Psoas muscle (tissue), 8 donors: ENCODE measurements around the gene KIR3DL2. TPM values are rescaled to one million over a fixed set of nuclear protein-coding genes. Genes with fewer than 3 reads are reported as not detected.
"Not testable (repeated sequence)": the region's sequence is repeated elsewhere in the genome, so short reads cannot be mapped to it uniquely, and the experiment has no call there.

Experiments
- ATAC-seq, 4 donors: fragments of 200-7000 bp; cut with Tn5 transposase; one replicate each; pipeline ENCODE4 v1.9.1; 2020; ENCODE audit warnings: moderate library complexity in 3 of 4, mild to moderate bottlenecking in 2 of 4
- DNase-seq, 2 donors: peaks; one replicate each; pipeline ENCODE4 v3.0.0-alpha.2; 2020
- H3K27ac ChIP-seq: fragments of 200-600 bp; one replicate; pipeline ENCODE4 v1.8.0; 2022
- H3K27me3 ChIP-seq, 3 donors: fragments of 200-600 bp in 1 of 3; one replicate each; pipeline versions ENCODE4 v1.6.1 to v1.8.0; 2013 to 2022; ENCODE audit warnings: low read length in 2 of 3, mild to moderate bottlenecking in 2 of 3, moderate library complexity in 1 of 3; ENCODE audit not compliant: insufficient read depth in 3 of 3
- H3K36me3 ChIP-seq, 2 donors: fragments of 200-600 bp in 1 of 2; one replicate each; pipeline versions ENCODE4 v1.6.1 to v1.8.0; 2013 to 2022; ENCODE audit warnings: low read depth in 1 of 2, mild to moderate bottlenecking in 1 of 2, moderate library complexity in 1 of 2; ENCODE audit not compliant: insufficient read depth in 1 of 2
- H3K4me1 ChIP-seq: fragments of 200-600 bp; one replicate; pipeline ENCODE4 v1.8.0; 2022
- H3K4me3 ChIP-seq: fragments of 200-600 bp; one replicate; pipeline ENCODE4 v1.8.0; 2022; ENCODE audit warnings: mild to moderate bottlenecking
- H3K9me3 ChIP-seq: fragments of 200-600 bp; one replicate; pipeline ENCODE4 v1.8.0; 2022
- CTCF ChIP-seq: fragments of 200-600 bp; IDR thresholded peaks from one replicate; pipeline ENCODE4 v1.8.0; 2022; ENCODE audit warnings: antibody characterized with exemption
- WGBS, 3 donors: extraction: QIAGEN DNeasy Blood & Tissue Kit; methylation state at CpG; one replicate each; pipeline versions ENCODE4 v1.1.6 to v1.1.7; 2013; 5-methylcytosine and 5-hydroxymethylcytosine counted together
- intact Hi-C, 2 donors: fragments of 100-400 bp; cut with DNase I; formaldehyde crosslinking; loops; one replicate each; pipeline versions ENCODE4 v1.11.0 to v1.14.2; 2022
- polyA plus RNA-seq, 3 donors: library from polyadenylated mRNA; stranded (reverse); fragments of 200-250 nt; gene quantifications; one replicate each; pipeline ENCODE4 v1.2.3, GENCODE V29; 2013
- total RNA-seq, 4 donors: library from RNA; stranded (reverse); fragmentation: NEBNext Ultra II Directional in 2 of 4; extraction: Animal tissue kit (Norgen Biotek cat#: 25700) in 2 of 4; gene quantifications; one replicate each; pipeline versions ENCODE4 v1.2.1 to v1.2.4, GENCODE V29; 2021 to 2023
- donor health status: healthy with polysubstance abuse.
- donor health status: DM: no; HTN: no; CAD: no; lungs with moderate emphysema.
- donor health status: Bipolar disorder and iron deficiency.
- donor health status: healthy.
- donor health status: DM: yes; HTN: yes; CAD: no.
- donor health status: DM: no; HTN: no; CAD: no.
- donor health status: DM: no; HTN: no; CAD: no.
- donor health status: DM: yes; HTN: yes; CAD: no.

The KIR3DL2 gene
- total and polyA plus RNA-seq, 7 donors: 0.03 TPM; not detected in 6

DNA sequence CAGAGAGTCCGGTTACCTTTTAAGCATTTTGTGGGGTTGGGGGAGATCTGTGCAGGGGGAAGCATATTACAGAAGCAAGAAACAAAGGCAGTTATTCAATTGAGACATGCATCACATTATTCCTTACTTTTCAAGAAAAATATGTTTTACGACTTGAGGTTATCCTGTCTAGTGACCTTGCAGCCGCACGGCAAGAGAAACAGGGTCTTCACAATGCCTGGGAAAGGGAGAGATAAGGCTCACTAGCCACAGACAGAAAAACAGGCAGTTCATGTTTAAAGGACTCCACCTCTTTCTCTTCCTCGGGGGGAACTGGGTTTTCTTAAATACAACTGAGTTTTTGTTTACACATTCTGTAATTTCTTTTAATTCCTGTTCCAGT, 55.2 kb downstream of the KIR3DL2 start:
- TF ChIP-seq CTCF: no peak
- no peak for ATAC-seq
- Histone ChIP-seq H3K4me1 (no peaks in the 10 kb centered on the region), H3K4me3 (no peak overlapping the region), H3K36me3 (no peaks in the 10 kb centered on the region), H3K27ac (no peak overlapping the region), H3K27me3 (no peaks in the 10 kb centered on the region), H3K9me3 (no peaks in the 10 kb centered on the region)
- no peak for DNase-seq
- intact Hi-C loops: no loop called here
- 30 to 65% (median 49%) methylated on average over 5 of the region's 5 CpGs for WGBS, 3 donors

DNA sequence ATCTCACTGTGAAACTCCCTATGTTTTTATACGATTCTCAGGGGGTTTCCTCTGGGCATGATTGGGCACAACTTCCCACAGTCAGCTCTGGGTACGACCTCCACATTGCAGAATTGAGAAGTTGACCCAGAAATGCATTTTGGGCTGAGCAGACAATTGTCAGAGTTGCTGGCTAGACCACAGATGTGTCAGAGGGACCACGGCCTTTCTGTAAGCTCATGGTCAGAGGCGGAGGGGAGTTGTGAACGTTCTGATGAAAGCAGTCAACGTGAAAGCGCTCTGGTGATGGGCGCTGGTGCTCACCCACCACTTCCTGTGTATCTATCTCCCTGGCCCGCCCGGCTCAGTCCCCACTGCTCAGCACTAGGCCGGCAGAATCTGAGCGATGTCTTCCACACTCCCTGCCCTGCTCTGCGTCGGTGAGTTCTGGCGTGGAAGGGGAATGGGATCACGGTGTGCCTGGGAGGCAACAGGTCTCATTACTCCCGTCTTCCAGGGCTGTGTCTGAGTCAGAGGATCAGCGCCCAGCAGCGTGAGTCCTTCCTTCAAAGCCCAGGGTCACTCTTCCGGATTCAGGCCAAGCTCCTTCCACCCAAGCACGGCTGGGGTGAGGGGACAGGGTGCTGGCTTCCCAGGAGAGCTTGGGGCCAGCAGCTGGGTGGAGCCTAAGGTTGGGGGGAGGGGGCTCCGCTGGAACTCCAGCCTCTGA, 55.7 kb downstream of the KIR3DL2 start, which contains the start of gene NCR1:
TSS of gene NCR1 (plus strand) at position 346 of the 709 bp plus-strand sequence. CDS start at position 386, 40 bp downstream.
- TF ChIP-seq CTCF: no peak
- no peak for ATAC-seq
- 37 to 45% (median 38%) methylated on average over 22 of the region's 22 CpGs for WGBS, 3 donors
- Histone ChIP-seq H3K9me3 (no peaks in the 10 kb centered on the region), H3K27me3 (no peaks in the 10 kb centered on the region), H3K27ac (no peak within 1 kb of the TSS), H3K36me3 (no peaks in the 10 kb centered on the region), H3K4me3 (no peak within 1 kb of the TSS), H3K4me1 (no peaks in the 10 kb centered on the region)
- no peak for DNase-seq
- intact Hi-C loops: no loop called here

DNA sequence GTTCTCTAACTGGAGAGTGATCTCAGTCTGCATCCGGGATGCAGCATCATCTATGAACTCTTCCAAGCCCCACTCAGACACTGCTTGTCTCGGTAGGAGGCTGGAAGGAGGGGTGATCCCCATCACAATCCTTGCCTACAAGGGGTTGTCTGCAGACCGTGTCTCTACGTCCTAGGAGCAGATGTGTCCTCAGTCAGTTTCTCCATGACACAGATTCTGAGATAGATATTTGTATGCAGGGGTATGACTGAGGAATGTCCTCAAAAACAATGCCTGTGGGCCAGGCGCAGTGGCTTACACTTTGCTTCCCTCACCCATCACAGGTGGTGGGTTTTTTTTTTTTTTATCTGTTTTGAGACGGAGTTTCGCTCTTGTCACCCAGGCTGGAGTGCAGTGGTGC, 56.6 kb downstream of the KIR3DL2 start:
- no peaks in the 10 kb centered on the region for H3K36me3 ChIP-seq
- intact Hi-C loops: no loop called here
- no peak overlapping the region for H3K4me3 ChIP-seq
- H3K27ac ChIP-seq: no peak overlapping the region
- DNase-seq (no peak), ATAC-seq (no peak)
- WGBS, 3 donors: 68 to 80% (median 78%) methylated on average over 7 of the region's 7 CpGs
- TF ChIP-seq CTCF: no peak
- H3K9me3 ChIP-seq: no peaks in the 10 kb centered on the region
- H3K27me3 ChIP-seq: no peaks in the 10 kb centered on the region
- no peaks in the 10 kb centered on the region for H3K4me1 ChIP-seq

GRCh38 chr19:54907899-54908298, 57.7 kb downstream of the KIR3DL2 start:
- WGBS, 3 donors: 61 to 88% (median 70%) methylated on average over 2 to 3 of the region's 5 CpGs

More at GRCh38 chr19:54907899-54908298, 57.7 kb downstream of the KIR3DL2 start:
- H3K36me3 ChIP-seq, H3K4me3 ChIP-seq, intact Hi-C loops, H3K9me3 ChIP-seq, ATAC-seq, H3K4me1 ChIP-seq, DNase-seq, H3K27ac ChIP-seq, H3K27me3 ChIP-seq: not testable (repeated sequence)

Other genes with a start within 250 kb of the KIR3DL2 start
- gene LILRB1, start 220.0 kb upstream of the KIR3DL2 start, total RNA-seq: 1 to 10 TPM in 3 of 4 donors, under 1 TPM in 1; 0.95 to 2.0 (median 1.2) TPM
- gene LILRB1, start 220.0 kb upstream of the KIR3DL2 start, polyA plus RNA-seq: under 1 TPM; 0.17 to 0.33 (median 0.25) TPM
- 1 to 10 TPM in 2 of 4 donors, under 1 TPM in 2; 0.54 to 1.7 (median 0.99) TPM for gene LILRB4, start 187.5 kb upstream of the KIR3DL2 start, total RNA-seq
- under 1 TPM; 0.27 to 0.56 (median 0.37) TPM for gene LILRB4, start 187.5 kb upstream of the KIR3DL2 start, polyA plus RNA-seq
- not detected for gene KIR3DL3, start 126.0 kb upstream of the KIR3DL2 start, total RNA-seq
- gene KIR3DL3, start 126.0 kb upstream of the KIR3DL2 start, polyA plus RNA-seq: not detected
- not detected for gene KIR2DL3, start 111.9 kb upstream of the KIR3DL2 start, total RNA-seq
- not detected for gene KIR2DL3, start 111.9 kb upstream of the KIR3DL2 start, polyA plus RNA-seq
- gene KIR2DL1, start 80.7 kb upstream of the KIR3DL2 start, total RNA-seq: not detected
- under 1 TPM in 1 of 3 donors, not detected in 2; 0.03 TPM for gene KIR2DL1, start 80.7 kb upstream of the KIR3DL2 start, polyA plus RNA-seq
- gene KIR2DL4, start 46.8 kb upstream of the KIR3DL2 start, total RNA-seq: not detected
- under 1 TPM in 1 of 3 donors, not detected in 2; 0.05 TPM for gene KIR2DL4, start 46.8 kb upstream of the KIR3DL2 start, polyA plus RNA-seq
- not detected for gene KIR3DL1, start 34.0 kb upstream of the KIR3DL2 start, total RNA-seq
- under 1 TPM in 1 of 3 donors, not detected in 2; 0.01 TPM for gene KIR3DL1, start 34.0 kb upstream of the KIR3DL2 start, polyA plus RNA-seq
- gene KIR2DS4, start 17.8 kb upstream of the KIR3DL2 start, total RNA-seq: under 1 TPM in 1 of 4 donors, not detected in 3; 0.17 TPM
- gene KIR2DS4, start 17.8 kb upstream of the KIR3DL2 start, polyA plus RNA-seq: under 1 TPM in 1 of 3 donors, not detected in 2; 0.06 TPM
- 1 to 10 TPM in 1 of 4 donors, under 1 TPM in 2, not detected in 1; 0.24 to 1.0 (median 0.27) TPM for gene FCAR, start 23.8 kb downstream of the KIR3DL2 start, total RNA-seq
- under 1 TPM in 1 of 3 donors, not detected in 2; 0.04 TPM for gene FCAR, start 23.8 kb downstream of the KIR3DL2 start, polyA plus RNA-seq
- under 1 TPM in 2 of 4 donors, not detected in 2; 0.27 to 0.32 TPM for gene NCR1, start 55.7 kb downstream of the KIR3DL2 start, total RNA-seq
- not detected for gene NCR1, start 55.7 kb downstream of the KIR3DL2 start, polyA plus RNA-seq
- not detected for gene NLRP7, start 97.1 kb downstream of the KIR3DL2 start, total RNA-seq
- not detected for gene NLRP7, start 97.1 kb downstream of the KIR3DL2 start, polyA plus RNA-seq
- under 1 TPM in 2 of 4 donors, not detected in 2; 0.13 to 0.30 TPM for gene NLRP2, start 115.9 kb downstream of the KIR3DL2 start, total RNA-seq
- under 1 TPM; 0.03 to 0.15 (median 0.06) TPM for gene NLRP2, start 115.9 kb downstream of the KIR3DL2 start, polyA plus RNA-seq
- gene GP6, start 187.8 kb downstream of the KIR3DL2 start, total RNA-seq: under 1 TPM in 2 of 4 donors, not detected in 2; 0.18 to 0.28 TPM
- under 1 TPM; 0.09 to 0.38 (median 0.10) TPM for gene GP6, start 187.8 kb downstream of the KIR3DL2 start, polyA plus RNA-seq
- 10 to 100 TPM in 3 of 4 donors, 1 to 10 TPM in 1; 4.5 to 18.0 (median 12.9) TPM for gene RDH13, start 212.7 kb downstream of the KIR3DL2 start, total RNA-seq
- 10 to 100 TPM; 11.5 to 15.1 (median 13.1) TPM for gene RDH13, start 212.7 kb downstream of the KIR3DL2 start, polyA plus RNA-seq
- 1 to 10 TPM in 2 of 4 donors, under 1 TPM in 2; 0.53 to 2.5 (median 0.93) TPM for gene EPS8L1, start 225.4 kb downstream of the KIR3DL2 start, total RNA-seq
- 1 to 10 TPM in 2 of 3 donors, under 1 TPM in 1; 0.97 to 1.9 (median 1.4) TPM for gene EPS8L1, start 225.4 kb downstream of the KIR3DL2 start, polyA plus RNA-seq